Breast epithelium (tissue), 3 donors: Measurements from ENCODE around the gene THSD4.

Source experiments
- CTCF ChIP-seq, 3 donors: fragments of 450-650 bp; IDR thresholded peaks; one replicate each; pipeline ENCODE4 v1.5.1; 2016 to 2017; ENCODE audit warnings: antibody characterized with exemption in 3 of 3, mild to moderate bottlenecking in 3 of 3, moderate library complexity in 3 of 3
- POLR2A ChIP-seq: fragments of 450-650 bp; IDR thresholded peaks from one replicate; pipeline ENCODE4 v1.6.1; 2016; ENCODE audit warnings: antibody characterized with exemption, mild to moderate bottlenecking, moderate library complexity

GRCh38 chr15:71463156-71463665 is 347.9 kb downstream of the THSD4 start:
- TF ChIP-seq CTCF (IDR thresholded peaks at IDR 0.05) (no peak), POLR2A (no peak)
